GM18519 (cell line): ENCODE measurements around the gene SBNO1.
"Not testable (repeated sequence)": the region's sequence is repeated elsewhere in the genome, so short reads cannot be mapped to it uniquely, and the experiment has no call there.

Experiments
- ATAC-seq: cut with Tn5 transposase; IDR thresholded peaks from one replicate; pipeline ENCODE4 v1.9.1; 2021; ENCODE audit warnings: mild to moderate bottlenecking, moderate library complexity; ENCODE audit not compliant: unreplicated experiment, low FRiP score

The SBNO1 gene

DNA sequence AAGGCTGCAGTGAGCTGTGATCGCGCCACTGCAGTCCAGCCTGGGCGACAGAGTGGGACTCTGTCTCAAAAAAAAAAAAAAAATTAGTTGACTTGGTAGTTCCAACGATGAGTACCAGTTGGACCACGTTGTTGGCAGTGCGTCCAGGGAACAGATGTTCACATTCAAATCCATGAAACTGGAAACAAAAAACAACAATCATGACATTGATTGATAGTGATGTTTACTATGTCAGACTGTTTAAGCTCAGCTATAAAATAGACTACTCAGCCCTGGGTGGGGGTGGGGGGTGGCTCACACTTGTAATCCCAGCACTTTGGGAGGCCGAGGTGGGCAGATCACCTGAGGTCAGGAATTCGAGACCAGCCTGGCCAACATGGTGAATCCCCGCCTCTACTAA lies 112.3 kb downstream of the SBNO1 start:
- not testable (repeated sequence) for ATAC-seq

DNA sequence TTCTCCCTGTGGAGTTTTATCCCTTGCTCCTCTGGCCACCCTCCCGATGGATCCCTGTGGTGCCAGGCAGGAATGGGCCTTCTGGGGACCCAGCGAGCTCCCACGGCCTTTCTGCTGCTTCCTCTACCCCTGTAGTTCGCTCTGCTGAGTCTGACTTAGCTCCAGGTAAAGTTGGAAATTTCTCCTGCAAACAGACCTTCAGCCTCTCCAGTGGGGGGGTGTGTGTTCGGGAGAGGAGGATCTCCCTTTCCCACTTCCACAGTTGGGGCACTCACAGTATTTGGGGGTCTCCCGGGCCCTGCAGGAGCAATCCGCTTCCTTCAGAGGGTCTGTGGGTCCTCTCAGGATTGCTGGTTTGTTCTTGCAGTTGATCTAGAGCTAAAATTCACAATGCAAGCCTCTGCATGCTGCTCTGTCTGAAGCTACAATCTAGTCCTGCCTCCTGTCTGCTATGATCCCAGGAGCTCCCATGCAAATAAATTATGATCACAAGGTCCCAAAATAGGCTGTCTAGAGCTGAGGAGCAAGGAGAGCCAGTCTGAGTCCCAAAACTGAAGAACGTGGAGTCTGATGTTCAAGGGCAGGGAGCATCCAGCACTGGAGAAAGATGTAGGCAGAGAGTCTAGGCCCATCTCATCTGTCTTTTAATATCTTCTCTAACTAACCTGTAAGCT lies 113.1 kb downstream of the SBNO1 start:
- no peak for ATAC-seq

DNA sequence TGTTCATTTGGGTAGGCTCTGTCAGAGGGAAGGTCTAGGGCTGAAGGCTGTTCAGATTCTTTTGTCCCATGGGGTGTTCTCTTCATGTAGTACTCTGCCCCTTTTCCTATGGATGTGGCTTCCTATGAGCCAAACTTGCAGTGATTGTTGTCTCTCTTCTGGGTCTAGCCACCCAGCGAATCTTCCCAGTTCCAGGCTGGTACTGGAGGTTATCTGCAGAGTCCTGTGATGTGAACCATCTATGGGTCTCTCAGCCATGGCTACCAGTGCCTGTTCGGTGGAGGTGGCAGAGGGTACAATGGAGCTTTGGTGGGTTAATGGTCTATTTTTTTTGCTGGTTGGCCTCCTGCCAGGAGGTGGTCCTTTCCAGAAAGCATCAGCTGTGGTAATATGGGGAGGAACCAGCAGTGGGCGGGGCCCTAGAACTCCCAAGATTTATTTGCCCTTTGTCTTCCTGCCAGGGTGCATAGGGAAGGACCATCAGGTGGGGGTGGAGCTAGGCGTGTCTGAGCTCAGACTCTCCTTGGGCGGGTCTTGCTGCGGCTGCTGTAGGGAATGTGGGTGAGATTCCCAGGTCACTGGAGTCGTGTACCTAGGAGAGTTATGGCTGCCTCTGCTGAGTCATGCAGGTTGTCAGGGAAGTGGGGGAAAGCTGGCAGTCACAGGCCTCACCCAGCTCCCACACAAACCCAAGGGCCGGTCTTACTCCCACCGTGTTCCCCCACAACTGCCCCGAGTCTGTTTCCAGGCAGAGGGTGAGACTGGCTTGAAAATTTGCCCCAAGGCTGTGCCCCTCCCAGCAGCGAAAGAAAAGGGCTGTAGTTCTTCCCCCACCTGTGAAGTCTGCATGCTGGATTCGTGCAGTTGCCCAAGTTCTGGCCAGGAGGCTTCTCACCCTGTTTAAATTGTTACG lies 113.9 kb downstream of the SBNO1 start:
- ATAC-seq, result no peak

DNA sequence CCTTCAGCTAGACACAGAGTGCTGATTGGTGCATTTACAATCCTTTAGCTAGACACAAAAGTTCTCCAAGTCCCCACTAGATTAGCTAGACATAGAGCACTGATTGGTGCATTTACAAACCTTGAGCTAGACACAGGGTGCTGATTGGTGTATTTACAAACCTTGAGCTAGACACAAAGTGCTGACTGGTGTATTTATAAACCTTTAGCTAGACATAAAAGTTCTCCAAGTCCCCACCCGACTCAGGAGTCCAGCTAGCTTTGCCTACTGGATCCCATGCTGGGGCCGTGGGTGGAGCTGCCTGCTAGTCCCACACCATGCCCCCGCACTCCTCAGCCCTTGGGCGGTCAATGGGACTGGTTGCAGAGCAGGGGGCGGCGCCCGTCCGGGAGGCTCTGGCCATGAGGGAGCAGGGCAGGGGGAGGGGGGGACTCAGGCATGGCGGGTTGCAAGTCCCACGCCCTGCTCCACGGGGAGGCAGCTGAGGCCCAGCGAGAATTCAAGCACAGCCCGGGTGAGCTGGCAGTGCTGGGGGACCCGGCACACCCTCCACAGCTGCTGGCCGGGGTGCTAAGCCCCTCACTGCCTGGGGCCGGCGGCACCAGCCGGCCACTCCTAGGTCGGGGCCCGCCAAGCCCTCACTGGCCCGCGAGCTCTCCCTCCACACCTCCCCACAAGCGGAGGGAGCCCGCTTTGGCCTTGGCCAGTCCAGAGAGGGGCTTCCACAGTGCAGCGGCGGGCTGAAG lies 115.5 kb downstream of the SBNO1 start:
- not testable (repeated sequence) for ATAC-seq

DNA sequence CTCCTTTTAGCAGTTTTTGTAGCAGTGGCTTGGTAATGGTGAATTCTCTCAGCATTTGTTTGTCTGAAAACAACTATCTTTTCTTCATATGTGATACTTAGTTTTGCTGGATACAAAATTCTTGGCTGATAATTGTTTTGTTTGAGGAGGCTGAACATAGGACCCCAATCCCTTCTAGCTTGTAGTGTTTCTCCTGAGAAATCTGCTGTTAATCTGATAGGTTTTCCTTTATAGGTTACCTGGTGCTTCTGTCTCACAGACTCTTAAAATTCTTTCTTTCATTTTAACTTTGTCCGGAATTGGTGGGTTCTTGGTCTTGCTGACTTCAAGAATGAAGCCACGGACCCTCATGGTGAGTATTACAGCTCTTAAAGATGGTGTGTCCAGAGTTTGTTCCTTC lies 116.5 kb downstream of the SBNO1 start:
- not testable (repeated sequence) for ATAC-seq

DNA sequence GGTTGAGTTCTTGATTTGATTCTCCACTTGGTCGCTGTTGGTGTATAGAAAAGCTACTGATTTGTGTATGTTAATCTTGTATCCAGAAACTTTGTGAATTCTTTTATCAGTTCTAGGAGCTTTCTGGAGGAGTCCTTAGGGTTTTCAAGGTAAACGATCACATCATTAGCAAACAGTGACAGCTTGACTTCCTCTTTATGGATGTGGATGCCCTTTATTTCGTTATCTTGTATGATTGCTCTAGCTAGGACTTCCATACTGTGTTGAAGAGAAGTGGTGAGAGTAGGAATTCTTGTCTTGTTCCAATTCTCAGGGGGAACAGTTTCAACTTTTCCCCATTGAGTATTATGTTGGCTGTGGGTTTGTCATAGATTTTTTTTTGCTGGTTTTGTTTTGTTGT lies 119.0 kb downstream of the SBNO1 start:
- no peak for ATAC-seq

DNA sequence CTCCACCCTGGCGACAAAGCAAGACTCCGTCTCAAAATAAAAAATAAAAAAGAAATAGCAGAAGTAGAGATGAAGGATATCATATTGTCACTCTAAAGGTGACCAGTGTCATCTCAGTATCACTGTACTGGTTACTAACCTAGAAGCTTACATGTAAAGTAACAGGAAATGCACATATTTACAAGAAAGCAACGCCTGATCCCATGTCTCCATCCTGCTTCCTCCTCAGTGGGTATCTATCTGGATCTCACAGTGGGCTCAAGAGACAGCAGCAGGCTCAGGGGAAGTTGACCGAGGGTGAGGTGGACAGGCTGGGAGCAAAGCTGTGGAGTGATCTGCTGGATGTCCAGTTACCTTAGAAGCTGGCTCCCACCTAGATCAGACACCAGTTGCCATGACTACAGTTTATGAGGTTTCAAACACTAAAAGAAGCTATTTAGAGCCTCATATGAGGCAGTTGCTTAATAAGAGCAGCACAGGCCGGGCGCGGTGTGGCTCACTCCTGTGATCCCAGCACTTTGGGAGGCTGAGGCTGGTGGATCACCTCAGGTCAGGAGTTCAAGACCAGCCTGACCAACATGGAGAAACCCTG lies 120.9 kb downstream of the SBNO1 start:
- ATAC-seq, result no peak

DNA sequence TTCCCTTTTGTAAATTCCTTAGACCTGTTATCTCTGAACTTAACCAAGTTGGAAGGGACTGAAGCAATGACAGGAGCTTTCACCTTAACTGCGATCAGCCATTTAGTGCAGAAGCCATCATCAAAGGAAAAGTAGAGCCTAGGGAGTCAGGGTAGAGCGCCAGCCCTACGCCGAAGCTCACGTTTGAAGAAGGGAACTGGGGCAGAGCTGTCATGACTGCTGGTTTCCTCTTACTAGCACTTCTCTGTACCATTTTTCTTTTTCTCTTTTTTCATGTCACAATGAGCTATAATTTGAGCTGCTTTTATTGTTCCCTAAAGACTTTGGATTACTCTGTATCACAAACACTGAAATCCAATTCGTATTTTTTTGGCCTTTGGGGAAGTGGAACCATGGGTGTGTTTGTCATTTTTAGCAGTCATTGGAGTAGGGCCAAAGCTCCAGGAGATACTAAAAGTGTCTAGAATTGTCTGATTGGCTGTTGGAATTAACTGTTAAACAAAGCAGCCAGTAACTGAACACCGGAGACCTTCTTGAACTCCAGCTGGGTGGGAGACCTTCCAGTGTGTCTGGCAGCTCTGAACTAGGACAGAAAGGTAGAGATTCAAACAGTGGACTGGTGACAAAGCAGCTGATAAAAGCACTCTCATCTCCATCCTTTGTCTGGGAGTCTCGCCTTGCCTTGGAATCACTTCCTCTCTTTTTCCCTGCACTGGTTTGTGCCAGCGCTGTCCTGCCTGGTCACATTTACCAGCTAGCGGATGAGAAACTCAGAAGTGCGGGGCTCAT lies 122.3 kb downstream of the SBNO1 start:
- ATAC-seq, result no peak
